NCI-H510A treated with DMSO at 0.1 percent for 48 hours (cell line): Measurements from ENCODE around the gene TM4SF20.
"Not testable (repeated sequence)": the region's sequence is repeated elsewhere in the genome, so short reads cannot be mapped to it uniquely, and the experiment has no call there.

Experiments
- DNase-seq: peaks from one replicate; lab custom pipeline; 2025; lab: John Stamatoyannopoulos, UW

The TM4SF20 gene

DNA sequence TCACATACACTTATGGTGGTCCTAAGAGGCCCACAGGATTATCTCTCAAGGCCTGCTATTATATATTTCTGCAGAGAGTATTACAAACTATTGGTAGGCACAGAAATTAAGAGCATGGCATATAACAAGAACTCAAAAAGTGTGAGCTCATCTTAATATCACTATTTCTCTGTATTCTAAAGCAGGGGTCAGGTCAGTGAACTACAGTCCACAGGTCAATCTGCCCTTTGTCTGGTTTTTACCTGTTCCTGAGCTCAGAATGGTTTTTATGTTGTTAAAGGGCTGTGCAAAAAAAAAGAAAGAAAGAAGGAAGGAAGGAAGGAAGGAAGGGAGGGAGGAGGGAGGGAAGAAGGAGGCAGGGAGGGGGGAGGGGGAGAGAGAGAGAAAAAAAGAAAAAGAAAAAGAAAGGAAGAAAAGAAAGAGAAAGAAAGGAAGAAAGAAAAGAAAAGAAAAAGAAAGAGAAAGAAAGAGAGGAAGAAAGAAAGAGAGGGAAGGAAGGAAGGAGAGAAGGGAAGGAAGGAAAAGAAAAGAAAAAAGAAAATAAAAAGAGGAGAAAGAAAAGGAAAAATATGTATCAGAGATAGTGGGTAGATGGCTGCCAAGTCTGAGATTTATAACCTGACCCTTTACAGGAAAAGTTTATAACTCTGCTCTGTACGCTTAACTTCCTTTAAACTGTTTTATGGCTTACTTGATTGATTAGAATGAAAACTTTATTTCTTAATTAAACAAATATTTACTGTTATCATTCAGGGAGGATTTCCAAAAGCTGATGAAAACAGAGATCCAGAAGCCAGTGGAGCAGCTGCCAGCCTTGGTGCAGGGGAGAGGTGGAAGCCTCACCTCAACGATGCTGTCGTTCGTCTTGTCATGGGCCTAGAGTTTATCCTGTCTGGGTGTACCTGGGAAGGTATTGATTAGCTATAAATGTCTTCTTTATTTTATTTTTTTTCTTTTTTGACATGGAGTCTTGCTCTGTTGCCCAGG is 19.9 kb upstream of the TM4SF20 start:
- DNase-seq = no peak

DNA sequence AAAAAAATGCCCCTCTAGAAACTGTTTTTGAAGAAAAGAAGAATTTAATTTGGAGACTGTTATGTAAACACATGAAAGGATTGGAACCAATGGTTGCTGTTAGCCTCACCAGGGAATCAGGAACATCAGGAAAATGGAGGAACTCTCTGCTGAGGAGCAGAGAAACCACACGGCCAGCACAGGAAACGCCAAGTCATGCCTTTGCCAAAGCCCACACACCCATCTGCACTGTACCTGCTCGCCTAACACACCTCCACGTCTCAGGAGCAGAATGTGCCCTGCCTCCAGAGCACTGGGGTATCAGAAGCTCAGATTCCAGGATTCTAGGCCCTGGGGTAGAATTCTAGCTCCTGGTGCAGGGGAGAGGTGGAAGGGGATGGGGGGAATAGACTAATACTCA is 18.5 kb upstream of the TM4SF20 start:
- DNase-seq = no peak

DNA sequence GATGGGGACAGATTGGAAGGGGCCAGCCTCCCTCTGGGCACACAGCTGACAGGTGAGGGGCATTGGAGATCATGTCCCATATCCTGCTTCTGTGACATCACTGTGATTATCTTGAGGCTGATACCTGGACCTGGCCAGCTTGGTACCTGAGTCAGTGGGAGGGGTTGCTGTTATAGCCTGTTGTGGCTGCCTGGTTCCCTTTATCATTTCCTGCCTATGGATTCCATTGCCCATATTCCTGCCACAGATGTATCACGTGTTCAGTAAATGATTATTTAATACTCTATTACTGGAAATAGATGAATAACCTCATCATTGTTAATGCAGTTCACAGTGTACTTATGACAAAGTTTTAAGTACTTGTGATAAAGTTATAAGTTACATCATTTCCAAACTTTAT is 16.4 kb upstream of the TM4SF20 start:
- DNase-seq = no peak

DNA sequence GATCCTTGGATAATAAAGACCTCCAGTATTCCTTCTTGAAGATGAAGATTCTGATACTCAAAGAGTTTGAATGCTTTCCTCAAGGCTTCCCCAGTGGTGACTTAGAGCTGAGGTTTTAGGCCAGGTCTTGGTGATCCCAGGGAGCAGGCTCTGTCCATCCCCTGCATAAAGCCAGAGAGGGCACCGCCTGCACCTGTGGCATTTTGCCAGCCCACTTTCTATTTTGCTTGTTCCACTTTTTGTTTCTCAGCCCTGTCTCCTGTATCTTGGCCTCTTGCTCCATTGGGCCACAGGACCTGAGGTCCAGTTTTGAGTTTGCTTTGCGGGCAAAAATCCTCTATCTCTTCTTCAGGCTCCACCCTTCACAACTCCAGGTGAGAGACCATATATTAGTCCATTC is 15.3 kb upstream of the TM4SF20 start:
- no peak for DNase-seq

DNA sequence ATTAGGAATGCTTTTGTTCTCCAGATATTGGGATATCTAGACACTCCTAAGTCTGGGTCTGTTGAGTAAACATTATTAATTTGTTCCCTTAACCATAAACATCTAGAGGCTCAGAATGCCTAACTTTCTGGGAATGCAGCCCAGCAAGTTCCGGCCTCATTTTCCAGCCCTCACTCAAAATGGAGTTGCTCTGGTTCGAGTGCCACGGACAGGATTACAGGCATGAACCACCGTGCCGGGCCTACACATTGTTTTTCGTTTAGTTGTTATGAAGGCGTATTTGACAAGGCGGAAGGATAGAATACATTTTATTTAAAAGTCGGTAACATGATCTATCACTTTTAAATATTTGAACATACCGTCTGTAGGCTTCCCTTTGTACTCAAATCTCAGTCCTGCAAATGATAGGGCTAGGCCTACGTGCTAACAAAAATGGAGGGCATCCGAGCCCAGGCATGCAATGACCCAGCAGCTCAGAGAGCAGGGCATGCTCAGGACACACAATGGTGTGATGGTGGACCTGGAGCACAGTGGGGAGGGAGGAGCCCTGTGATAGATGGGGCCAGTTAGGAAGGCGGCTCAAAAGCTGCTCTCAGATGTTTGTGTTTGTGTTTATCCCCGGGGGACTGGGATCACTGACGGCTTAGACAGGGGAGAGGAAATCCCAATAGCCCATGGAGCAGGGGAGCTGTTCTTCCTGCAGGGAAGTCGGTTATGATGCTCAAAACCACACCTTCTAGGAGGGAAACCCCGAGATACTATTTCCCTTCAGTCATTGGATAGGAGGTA is 11.6 kb upstream of the TM4SF20 start:
- DNase-seq = no peak

DNA sequence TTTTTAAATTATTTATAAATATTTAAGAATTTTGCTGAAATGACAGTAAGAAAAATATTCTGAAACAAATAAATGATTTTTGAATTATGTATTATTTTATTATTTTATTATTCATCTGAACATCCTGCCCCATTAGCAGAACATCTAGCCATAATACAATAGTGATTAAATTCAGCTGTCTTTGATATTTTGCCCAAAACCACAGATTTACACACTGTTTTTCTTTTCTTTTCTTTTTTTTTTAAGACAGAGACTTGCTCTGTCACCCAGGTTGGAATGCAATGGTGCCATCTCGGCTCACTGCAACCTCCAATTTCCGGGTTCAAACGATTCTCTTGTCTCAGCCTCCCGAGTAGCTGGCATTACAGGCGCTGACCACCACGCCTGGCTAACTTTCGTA is 10.6 kb upstream of the TM4SF20 start:
- no peak for DNase-seq

DNA sequence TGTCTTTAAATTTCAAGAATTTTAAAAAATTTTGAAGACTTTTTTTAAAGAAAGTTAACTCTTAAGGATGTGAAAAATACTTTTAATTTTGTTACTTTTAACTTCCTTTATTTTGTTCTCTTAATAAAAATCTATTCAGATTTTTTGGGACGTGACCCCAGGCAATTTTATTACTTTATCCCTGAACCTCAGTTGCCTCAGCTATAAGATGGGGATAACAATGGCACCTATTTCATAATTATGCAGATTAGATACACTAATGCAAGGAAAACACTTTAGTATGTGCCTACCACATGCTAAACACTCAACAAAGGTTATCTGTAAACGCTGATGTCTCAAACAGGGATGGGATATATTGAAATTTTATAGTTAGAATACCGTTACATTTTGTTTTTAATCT is 10.1 kb upstream of the TM4SF20 start:
- no peak for DNase-seq

DNA sequence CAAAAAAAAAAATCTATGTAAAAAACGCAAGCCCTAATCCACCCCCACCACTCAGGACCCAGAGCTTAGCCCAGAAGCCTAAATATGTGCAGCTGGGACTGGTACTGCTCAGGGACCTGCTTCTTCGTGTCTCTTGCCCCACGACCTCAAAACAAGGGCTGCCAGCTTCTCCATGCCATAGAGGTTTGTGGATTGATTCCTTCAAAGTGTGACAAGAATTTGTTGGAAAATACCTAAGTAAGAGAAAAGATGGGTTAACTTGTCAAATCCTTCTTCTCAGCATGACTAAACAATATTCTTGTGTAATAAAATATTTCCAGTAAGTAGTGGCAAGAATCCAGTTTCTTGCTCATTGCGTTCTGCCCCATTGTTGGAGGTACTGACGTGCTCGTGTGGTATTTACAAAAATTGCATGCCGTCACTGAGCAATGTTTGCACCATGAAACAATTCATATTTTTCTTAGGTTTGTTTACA is 9.5 kb upstream of the TM4SF20 start:
- no peak for DNase-seq

DNA sequence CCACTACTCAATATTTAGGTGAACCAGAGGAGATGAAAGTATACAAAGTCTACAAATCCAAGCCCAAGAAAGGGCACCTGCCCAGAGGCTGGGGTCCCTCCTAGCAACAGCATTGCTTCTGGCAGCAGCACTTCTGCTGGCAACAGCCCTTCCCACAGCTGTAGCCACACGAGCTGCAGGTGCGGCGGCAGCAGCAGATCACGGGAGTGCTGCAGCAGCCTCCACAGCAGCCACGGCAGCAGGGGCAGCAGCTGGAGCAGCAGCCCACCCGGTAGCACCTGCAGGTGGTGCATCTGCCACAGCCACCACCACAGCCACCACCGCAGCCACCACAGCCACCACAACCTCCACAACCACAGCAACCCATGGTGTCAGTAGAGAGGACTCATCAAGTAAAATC is 8.5 kb upstream of the TM4SF20 start, which contains the start of gene SCYGR1:
Gene SCYGR1, minus strand, starts transcription at position 367 of the 400 bp plus-strand sequence. Its CDS starts 0 bp downstream, at position 367.
- DNase-seq = not testable (repeated sequence)

DNA sequence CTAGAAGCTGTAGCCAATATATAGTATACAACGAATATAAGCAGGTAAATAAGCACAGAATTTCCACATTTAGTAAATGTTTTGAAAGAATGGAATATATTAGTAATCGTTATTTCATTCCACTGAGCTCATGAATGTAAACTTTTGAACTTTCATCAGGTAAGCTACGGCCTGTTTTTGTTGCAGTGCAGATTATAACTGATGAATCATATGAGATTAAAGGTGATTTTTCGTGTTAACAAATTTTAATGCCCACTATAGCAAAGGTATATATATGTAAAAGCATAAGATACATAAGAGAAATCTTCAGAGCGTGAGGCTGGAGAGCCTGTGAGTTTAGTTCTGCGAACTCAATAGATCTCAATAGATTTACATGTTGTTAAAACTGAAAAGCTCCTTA is 7.5 kb upstream of the TM4SF20 start:
- DNase-seq = no peak

DNA sequence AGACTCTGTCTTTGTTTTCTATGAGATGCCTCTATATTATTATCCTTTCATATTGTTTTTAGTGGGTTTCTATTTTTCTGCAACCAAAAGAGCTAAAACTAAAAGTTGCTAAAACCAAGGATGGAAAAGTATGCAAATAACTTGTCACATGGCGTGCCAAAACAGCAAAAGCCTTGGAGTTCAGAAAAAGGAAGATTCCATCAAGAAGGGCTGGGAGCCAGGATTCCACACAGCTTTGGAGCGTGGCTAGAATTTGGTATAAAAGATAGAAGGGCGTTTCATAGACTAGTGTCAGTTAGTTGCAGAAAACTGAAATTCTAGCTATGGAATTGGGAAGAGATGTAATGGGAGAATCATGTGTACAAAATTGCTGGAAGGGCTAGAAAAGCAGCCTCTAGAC is 4.6 kb upstream of the TM4SF20 start:
- DNase-seq = no peak

DNA sequence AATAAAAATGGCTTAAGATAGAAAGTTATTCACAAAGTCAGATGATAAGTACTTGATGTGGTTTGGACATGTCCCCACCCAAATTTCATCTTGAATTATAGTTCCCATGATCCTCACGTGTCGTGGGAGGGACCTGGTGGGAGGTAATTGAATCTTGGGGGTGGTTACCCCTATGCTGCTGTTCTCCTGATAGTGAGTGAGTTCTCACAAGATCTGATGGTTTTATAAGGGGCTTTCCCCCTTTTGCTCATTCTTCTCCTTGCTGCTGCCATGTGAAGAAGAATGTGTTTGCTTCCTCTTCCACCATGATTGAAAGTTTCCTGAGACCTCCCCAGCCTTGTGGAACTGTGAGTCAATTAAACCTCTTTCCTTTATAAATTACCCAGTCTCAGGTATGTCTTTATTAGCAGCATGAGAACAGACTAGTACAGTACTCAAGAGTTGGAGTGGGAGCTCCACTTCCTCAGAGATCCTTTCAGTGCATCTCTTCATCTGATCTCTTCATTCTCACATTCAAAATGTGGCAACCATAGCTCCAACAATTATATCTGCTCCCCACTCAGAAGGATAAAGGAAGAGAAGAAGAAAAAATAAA is 3.2 kb upstream of the TM4SF20 start:
- not testable (repeated sequence) for DNase-seq

DNA sequence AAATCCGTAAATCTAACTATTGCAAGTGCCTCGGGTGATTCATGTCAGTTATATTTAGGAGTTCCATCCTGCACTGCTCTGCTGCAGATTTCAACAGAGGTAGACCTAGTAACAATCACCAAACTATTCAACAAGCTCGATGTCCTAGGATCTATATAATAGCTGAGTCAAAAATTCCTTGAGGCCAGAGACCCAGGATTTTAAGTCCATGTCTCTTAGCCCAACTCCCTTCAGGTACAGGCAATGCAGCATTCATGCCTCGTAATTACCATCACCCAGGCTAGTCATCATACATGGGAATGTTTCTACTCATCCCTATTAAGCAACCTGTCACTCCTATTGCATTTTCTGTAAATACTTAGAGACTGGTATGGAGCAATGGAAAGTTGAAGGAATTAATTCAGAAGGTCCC is 729 bp downstream of the TM4SF20 start:
- no peak for DNase-seq

DNA sequence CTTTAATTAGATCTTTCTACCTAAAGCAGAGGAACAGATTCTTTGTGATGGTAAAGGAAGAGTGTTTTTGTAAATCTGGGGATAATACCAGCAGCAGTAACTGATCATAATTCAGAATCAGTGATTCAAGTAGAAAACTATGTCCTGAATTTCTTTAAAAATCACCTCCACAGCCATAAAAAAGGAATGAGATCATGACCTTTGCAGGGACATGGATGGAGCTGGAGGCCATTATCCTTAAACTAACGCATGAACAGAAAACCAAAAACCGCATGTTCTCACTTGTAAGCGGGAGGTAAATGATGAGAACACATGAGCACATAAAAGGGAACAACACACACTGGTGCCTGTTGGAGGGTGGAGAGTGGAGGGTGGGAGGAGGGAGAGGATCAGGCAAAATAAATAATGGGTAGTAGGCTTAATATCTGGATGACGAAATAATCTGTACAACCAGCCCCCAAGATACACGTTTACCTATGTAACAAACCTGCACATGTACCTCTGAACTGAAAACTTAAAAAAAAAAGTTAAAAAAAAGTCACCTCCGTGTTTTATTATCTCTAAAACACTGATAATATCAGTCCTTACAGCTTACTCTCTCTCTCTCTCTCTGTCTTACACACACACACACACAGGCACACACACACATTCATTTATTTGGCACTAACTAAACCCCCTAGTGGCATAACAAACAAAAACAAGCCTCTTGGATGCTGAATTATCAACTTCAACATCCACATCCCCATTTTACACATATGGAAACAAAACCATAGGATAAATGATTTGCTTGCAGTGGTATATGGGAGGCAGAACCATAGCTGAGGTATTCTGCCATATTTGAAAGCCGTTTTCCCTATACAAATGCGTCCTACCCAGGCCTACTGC is 1.4 kb downstream of the TM4SF20 start:
- peak; percentile 16 for DNase-seq

DNA sequence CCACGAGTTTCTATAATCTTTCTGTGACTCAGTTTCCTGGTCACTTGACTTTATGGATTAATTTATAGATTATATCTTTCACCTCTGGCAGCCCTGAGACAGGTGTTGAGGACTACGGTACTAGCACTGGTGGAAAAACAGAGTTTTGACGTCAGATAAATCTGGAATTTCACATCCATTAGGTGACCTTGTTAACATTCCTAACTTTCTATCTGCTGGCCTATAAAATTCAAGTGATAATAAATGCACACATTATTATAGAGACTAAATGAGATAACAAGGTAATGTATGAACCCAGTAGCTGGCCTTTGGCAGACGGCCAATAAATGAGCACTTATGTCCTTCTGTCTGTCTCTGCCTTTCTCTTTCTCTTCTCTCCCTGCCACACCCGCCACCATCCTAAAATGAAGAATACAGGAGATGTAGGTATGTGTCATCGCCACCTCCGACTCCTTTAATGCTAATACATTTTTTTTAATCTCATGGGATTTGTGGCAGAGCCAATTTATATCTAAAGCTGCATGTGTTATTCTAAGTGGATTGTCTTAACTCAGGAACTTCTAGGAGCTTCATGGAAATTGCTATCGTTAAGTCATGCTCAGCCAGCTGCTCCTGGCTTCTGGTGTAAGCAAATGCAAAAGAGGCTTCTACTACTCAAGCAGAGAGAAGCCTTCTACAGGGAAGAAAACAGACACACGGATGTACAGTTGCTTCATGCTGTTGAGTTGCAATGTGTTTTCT is 2.3 kb downstream of the TM4SF20 start:
- peak; percentile 72 for DNase-seq

DNA sequence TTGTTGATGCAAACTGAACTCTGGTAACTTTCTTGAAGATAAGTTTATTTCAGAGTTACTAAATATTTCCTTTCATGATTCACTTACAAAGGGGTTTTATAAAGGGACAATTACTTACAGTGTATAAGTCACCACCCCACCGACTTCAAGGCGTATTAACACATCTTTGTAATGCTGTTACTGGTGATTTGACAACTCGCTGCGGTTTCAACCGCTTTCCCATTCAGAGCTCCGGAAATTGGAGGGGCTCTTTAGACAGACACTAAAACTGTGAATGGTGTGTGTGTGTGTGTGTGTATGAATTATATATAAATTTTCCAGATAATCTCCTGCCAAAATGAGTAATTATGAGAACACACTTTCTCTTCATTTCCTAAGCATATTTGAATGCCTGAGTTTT is 4.9 kb downstream of the TM4SF20 start:
- no peak for DNase-seq

DNA sequence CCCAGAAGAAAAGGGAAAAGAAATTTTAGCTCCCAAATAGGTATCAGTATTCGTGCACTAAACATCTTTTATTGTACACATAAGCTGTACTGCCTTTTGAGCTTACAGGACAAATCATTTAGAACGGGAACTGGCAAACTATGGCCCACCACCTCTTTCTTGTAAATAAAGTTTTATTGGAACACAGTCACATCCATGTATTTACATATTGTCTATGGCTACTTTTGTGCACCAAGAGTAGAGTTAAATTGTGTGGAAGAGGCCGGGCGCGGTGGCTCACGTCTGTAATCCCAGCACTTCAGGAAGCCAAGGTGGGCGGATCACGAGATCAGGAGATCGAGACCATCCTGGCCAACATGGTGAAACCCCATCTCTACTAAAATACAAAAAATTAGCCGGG is 5.7 kb downstream of the TM4SF20 start:
- no peak for DNase-seq

DNA sequence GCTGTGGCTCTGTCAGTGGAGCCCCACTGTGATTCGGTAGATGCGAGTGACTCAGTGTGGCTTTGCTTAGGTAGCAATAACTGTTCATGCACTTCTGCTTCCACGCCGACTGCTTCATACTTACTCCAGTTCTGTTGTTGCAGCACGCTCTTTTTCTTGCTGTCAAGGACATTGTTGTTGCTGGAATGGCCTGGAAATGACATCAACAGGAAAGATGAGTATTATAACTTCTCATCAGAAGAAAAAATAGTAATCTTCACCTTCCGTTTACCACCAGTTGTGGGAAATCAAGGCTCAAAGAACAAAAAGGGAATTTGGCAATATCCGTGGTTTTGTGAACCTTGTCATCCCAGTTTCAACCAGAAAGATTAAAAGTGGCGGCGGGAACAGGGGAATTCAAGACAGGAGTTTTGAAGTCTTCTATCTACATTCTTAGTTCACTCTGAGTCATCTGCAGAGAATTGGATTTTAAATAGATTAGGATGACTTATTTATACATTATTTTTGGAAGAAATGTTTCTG is 8.3 kb downstream of the TM4SF20 start:
- no peak for DNase-seq

DNA sequence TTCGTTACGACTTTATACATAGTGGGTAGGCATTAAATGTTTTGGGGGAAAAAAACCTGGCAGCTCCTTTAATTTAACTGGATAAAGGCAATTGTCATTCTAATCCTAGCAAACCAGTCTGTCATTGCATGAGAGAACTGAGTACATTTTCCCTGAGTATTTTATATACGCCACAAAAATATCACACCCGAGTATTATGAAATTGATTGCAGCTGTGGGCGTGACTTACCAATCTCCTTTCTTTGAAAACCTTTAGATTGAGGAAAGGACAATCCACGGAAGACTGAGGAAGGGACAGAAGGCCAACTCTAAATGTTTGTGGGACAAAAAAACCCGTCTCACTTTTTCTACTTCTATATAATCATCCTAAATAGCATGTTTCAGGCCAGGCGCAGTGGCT is 9.0 kb downstream of the TM4SF20 start:
- DNase-seq = no peak

DNA sequence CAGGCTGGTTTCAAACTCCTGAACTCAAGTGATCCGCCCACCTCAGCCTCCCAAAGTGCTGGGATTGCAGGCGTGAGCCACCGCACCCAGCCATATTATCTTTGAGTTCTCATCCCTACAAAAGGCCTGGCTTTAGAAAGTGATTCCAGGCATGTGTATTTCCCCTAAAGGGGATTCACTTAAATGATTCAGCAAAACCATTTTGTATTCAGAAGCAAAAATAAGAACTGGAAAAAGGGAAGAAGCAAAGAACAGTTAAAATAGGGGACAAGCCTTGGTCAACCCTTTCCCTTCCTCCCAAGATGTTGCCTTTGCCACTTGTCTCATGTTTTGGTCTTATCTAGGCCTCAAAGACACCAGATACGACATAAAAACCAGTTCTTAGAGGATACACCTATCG is 10.5 kb downstream of the TM4SF20 start:
- DNase-seq = no peak

DNA sequence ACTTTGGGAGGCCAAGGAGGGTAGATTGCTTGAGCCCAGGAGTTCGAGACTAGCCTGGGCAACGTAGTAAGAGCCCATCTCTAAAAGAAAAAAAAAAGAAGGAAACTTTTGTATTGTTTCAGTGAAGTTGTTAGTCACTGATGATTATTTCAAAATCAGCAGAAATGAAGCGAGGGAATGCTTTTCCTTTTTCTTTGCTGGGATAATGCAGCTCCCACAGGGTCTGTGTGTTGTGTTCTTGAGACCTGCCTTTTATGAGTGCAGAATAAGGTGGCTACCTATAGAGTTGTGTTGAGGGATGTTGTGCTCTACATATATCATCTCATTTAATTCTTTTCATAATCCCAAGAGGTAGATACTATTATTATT is 11.7 kb downstream of the TM4SF20 start:
- no peak for DNase-seq
